DOHH2 (cell line): ENCODE measurements around the gene NRSN2.

Experiments
- CTCF ChIP-seq: fragments of 200-600 bp; sonication (generic); IDR thresholded peaks from one replicate; pipeline ENCODE4 v1.5.1; 2014; ENCODE audit warnings: antibody characterized with exemption, mild to moderate bottlenecking, low read depth, low read length; ENCODE audit not compliant: poor library complexity, severe bottlenecking
- EZH2phosphoT487 ChIP-seq: fragments of 200-600 bp; sonication (generic); IDR thresholded peaks from 2 replicates; pipeline ENCODE4 v1.6.1; 2017; ENCODE audit warnings: borderline replicate concordance, mild to moderate bottlenecking, antibody characterized with exemption, low read length, moderate library complexity, mixed read lengths

GRCh38 chr20:397432-398237, 50.7 kb downstream of the NRSN2 start:
- TF ChIP-seq CTCF (no peak), EZH2phosphoT487 (no peak)
